Activated CD8-positive, alpha-beta memory T cell treated with anti-CD3 and anti-CD28 coated beads for 36 hours (primary cell): ENCODE measurements around the gene LPIN1. TPM values are rescaled to one million over a fixed set of nuclear protein-coding genes. Genes with fewer than 3 reads are reported as not detected.

Experiments
- CTCF ChIA-PET: fragments of 350-600 bp; sonication (Branson Sonifier 250); formaldehyde crosslinking; loops from one replicate; lab custom pipeline; 2021; ENCODE audit warnings: antibody characterized with exemption; lab: Charles Lee
- POLR2A ChIA-PET: fragments of 350-600 bp; sonication (Branson Sonifier 250); formaldehyde crosslinking; loops from one replicate; lab custom pipeline; 2021; ENCODE audit warnings: antibody characterized with exemption; lab: Charles Lee
- total RNA-seq, 2 experiments: library from RNA; stranded (reverse); gene quantifications; one replicate each; pipeline ENCODE4 v1.2.3, GENCODE V29; 2021

Gene LPIN1, protein sequence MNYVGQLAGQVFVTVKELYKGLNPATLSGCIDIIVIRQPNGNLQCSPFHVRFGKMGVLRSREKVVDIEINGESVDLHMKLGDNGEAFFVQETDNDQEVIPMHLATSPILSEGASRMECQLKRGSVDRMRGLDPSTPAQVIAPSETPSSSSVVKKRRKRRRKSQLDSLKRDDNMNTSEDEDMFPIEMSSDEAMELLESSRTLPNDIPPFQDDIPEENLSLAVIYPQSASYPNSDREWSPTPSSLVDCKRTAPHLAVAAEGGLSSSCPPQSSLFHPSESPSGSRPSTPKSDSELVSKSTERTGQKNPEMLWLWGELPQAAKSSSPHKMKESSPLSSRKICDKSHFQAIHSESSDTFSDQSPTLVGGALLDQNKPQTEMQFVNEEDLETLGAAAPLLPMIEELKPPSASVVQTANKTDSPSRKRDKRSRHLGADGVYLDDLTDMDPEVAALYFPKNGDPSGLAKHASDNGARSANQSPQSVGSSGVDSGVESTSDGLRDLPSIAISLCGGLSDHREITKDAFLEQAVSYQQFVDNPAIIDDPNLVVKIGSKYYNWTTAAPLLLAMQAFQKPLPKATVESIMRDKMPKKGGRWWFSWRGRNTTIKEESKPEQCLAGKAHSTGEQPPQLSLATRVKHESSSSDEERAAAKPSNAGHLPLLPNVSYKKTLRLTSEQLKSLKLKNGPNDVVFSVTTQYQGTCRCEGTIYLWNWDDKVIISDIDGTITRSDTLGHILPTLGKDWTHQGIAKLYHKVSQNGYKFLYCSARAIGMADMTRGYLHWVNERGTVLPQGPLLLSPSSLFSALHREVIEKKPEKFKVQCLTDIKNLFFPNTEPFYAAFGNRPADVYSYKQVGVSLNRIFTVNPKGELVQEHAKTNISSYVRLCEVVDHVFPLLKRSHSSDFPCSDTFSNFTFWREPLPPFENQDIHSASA
- 10 to 100 TPM; 34.3 to 36.7 TPM for total RNA-seq

DNA sequence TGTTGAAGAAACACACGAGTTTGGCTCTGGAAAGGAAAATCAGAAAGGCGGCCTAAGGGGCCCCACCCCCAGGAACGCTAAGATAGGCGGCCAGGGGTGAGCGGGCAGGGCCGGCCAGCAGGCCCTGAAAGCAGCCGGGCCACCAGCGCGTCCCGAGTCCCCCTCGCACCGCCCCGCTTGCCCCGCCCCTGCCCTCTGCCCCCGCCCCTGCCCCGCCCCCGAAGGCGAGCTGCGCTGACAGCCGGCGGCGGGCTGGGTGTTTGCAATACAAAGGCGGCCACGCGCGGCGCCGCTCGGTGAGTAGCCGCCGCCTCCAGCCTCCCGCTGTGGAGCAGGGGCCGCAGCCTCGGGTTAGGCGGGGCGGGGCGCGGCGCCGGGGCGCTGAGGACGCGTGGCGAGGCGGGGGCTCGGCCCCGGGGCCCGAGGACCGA is at the start of gene LPIN1:
LPIN1 (plus strand) TSS at position 257 of the 431 bp plus-strand sequence. CDS start 18,910 bp downstream, outside the sequence.
- ChIA-PET CTCF (interaction anchor here (1.2 to 3.7 kb wide), 6 partner anchors 8 to 57 kb away, joined by 4 to 13 read pairs (median 6); no protein-coding TSS in a partner anchor), POLR2A (no interaction called here)

DNA sequence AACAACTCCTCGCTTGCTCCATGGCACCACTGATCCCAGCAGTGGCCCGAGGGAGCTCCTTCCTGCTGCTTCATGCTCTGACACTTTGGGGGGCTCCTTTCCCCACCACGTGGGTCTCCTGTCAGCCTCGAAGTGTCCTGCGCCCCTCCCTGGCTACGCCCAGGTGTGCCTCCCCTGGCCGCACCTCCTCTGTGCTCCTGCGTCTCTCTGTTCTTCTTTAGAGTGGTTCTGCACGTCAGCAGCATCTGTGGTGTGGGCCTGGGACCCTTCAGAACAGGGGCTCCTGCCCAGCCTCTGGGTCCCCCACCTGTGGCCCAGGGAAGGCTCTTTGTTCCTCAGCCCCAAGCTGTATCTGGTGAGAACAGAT is 49.7 kb upstream of the LPIN1 start:
- CTCF ChIA-PET = interaction anchor here (0.9 to 1.3 kb wide), 3 partner anchors 82 to 88 kb away, joined by 3 to 5 read pairs (median 3); no protein-coding TSS in a partner anchor
- POLR2A ChIA-PET = no interaction called here

DNA sequence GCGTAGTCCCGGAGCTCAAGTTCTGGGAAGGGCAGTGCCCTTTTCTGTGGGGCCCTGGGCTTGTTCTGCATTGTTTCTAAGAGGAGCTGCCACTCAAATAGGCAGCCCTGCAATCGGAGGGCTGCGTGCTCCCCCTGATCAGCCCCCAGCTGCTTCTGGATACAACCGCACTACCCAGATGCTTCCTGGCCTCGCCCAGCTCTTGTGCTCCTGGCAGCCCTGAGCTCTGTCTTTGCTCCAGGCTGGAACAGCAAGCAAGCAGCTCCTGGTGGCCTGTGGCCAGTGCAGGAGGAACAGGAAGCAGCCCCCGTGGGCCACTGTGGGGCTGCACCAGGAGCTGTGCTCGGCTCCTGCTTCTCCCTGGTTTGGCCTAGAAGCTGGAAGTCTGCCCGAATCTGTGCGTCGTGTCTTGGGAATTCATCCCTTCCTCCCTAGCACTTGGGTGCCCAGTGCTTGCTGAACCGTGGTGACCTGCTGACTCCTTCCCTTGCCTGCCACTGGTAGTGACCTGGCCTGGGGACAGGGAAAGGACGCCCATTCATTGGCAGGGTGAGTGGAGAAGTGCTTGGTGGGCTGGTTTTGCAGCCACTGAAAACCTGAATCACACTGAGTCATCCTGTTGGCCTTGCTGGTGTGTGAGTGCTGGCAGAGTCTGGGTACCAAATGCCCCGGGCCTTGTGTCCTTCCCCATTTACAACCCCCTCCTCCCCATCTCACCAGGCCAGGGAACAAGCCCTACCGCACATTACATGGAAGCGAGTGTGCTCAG is 49.1 kb upstream of the LPIN1 start:
- ChIA-PET POLR2A (no interaction called here), CTCF (interaction anchor here (0.9 to 1.3 kb wide), 3 partner anchors 81 to 87 kb away, joined by 3 to 5 read pairs (median 3); no protein-coding TSS in a partner anchor)

DNA sequence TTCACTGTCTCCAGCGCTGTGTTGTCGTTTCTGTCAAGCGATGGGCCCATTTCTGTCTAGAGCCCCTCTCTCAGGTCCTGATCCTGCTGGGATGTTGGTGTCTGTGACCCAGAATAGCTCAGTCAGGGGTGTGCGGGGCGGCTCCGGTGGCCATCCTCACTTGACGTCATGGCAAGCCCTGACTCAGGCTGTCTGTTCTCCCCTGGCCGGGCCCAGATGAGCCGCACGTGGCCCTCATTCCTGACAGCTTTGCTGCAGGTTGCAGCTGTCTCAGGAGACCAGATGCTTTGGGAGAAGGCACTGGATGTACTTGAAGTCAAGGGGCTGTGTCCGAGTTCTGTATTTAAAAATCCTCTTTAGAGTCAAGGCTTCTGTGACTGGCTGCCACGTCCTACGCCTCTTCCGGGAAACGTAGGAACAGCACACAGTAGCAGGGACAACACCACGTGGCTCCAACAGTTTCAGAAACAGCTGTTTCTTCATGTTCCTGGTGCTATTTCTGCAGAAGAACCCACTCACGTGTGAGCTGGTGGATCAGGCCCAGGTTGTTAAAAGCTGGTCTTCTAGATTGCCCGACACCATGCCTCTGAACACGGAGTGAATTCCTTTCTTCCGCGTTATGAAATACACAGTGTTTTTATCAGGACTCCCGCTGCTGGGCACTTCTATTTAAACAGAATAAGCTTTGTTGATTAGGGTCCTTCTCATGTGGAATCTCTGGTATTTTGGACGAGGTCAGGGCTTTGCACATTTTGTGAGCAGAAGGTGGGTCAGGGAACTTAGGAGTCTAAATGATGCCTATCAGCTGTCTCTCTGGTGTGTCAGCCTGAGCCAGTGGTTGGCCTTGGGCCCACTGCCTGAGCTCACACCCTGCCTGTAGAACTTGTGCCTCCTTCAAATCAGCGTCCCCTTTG is 48.2 kb upstream of the LPIN1 start:
- ChIA-PET CTCF (interaction anchor here (1.0 to 1.2 kb wide), 2 partner anchors 81 to 86 kb away, joined by 3 to 4 read pairs; no protein-coding TSS in a partner anchor), POLR2A (no interaction called here)

DNA sequence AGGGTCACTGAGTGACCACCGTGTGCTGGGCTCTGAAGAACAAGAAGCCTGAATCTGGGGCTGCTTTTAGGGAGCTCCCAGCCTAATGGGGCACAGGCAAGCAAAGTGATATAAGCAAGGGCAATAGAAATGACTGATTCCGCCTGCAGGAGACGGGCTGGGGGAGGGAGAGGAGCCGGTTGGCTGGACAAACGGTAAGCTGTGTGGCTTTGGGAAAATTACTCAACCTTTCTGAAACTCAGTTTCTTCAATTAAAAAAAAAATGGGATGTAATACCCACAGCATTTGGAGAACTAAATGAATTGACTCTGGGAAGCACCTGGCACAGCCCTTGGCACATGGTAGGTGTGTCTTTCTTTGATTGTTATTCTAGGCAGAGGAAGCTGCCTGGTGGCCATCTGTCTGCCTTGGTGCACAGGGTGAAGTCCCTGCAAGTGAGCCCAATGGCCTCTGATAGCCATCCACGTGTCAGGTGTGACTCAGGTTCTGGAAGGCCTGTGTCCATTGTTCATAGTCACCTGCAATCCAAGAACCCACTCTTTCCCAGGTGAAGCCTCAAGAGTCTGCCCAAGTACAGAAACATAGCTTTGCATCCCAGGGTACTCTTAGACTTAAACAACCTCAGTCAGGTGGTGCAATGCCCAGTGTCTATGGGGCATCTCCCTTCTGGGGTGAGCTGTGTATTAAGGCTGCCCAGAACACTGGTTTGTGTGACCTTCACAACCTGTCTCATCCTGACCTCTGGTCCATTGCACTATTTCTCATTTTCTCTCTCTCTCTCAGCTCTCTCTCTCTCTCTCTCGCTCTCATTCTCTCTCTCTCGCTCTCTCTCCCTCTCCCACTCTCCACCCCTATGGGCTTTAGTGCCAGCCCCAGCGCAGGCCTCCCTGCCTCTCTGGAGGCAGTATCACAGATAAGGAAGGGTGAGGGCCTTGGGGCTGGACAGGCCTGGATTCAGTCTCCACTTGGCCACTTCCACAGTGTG is 46.5 kb upstream of the LPIN1 start:
- ChIA-PET CTCF (no interaction called here), POLR2A (no interaction called here)

DNA sequence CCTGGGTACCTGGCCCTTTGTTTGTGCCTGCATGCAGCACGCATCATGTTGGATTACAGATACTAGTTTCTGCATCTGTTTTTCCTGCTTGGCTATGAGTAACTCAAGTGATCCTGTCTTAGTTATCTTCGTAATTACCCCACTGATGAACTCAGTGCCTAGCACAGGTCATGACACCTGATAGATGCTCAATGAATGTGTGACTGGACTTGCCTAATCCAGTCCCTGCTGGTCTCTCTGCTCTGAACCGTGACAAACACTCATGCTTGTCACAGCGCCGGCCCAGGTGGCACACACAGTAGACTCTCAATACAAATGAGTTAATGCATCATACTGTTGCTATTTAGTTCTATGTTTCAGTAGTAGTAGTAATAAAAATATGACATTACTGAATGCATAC is 45.2 kb upstream of the LPIN1 start:
- ChIA-PET CTCF (no interaction called here), POLR2A (no interaction called here)

DNA sequence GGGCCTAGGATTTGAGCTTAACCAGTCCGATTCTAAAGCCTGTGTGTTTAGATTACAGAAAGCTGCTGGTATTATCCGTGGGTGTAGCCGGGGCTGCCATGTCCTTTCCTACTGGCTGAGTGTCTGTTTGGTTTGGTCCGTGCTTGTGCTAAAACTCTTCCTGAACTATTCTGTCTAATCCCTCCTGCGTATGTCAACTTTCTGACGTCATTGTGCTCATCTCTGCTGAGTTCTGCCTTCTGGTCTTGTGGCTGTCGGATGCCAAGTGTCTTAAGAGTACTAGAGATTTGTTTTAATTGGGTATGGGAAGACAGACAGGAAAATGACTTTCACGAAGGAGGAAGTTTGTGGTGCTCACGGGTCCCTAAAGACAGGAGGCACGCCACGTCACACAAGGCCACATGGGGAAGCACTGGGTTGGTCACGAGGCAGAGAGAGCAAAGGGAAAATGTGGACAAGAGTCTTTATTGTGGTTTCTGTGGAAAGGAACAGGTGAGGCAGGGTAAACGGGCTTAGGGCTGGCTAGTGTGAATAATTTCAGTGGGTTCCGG is 44.6 kb upstream of the LPIN1 start:
- ChIA-PET CTCF (no interaction called here), POLR2A (no interaction called here)

DNA sequence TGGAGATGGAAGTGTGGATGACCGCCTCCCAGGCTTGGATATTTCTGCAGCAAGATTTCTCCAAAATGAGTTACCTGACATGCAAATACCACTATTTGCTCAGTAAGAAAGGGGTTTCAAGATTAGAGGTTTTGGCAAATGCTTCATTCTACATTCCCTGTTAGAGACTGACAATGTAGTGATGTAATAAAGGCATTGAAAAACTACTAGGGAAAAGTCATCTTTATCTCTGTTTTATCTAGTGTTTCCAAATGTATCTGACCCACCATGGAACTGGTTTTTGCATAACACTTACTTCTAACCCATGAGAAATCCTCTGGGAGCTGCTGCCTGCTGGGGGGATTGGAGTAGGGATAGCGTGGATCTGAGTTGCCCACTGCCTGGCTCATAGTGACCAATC is 43.5 kb upstream of the LPIN1 start:
- ChIA-PET POLR2A (no interaction called here), CTCF (no interaction called here)

DNA sequence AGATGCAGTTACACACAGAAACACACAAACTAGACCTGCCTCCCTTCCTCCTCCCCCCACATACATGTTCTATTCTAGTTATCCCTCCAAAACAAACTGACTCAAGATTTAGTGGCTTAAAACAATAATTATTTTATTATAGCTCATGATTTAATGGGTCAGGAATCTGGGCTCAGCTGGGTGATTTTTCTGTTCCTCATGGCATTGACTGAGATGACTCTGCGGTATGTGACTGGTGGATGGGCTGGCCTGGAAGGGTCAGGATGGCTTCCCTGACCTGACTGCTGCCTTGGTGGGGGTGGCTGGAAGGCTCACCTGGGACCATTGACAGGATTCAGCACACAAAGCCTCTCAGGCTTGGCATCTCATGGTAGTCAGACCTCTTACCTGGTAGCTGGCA is 42.7 kb upstream of the LPIN1 start:
- CTCF ChIA-PET = no interaction called here
- POLR2A ChIA-PET = no interaction called here

DNA sequence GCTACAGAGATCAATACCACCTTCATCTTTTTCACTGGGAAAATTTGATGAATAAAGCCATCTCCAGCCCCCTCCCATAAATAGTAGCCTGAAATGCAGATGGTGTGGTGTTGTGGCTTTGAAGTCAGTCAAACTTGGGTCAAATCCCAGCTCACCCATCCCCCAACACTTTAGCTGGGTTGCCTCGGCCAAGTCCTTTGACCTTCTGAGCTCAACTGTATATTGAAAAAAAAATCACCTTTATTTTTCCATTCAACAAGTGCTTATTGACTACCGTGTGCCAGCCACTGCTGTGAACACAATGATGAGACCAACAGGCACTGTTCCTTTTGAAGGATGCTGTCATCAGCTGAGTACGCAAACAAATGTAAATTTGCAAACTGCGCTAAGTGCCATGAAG is 41.4 kb upstream of the LPIN1 start:
- ChIA-PET POLR2A (no interaction called here), CTCF (interaction anchor here (0.6 to 1.4 kb wide), 2 partner anchors 12 to 24 kb away, joined by 3 to 4 read pairs; no protein-coding TSS in a partner anchor)

DNA sequence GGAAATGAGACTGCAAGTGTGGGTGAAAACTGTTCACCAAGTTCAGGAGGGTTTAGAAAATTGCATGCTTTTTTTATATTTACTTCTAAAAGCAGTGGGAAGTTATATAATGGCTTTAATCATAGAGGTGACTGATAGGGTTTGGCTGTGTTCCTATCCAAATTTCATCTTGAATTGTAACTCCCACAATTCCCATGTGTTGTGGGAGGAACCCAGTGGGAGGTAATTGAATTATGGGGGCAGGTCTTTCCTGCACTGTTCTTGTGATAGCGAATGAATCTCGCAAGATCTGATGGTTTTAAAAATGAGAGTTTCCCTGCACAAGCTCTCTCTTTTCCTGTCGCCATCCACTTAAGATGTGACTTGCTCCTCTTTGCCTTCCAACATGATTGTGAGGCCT is 40.7 kb upstream of the LPIN1 start:
- POLR2A ChIA-PET = no interaction called here
- CTCF ChIA-PET = interaction anchor here (1.4 to 2.3 kb wide), 3 partner anchors 13 to 24 kb away, joined by 3 to 10 read pairs (median 4); no protein-coding TSS in a partner anchor

DNA sequence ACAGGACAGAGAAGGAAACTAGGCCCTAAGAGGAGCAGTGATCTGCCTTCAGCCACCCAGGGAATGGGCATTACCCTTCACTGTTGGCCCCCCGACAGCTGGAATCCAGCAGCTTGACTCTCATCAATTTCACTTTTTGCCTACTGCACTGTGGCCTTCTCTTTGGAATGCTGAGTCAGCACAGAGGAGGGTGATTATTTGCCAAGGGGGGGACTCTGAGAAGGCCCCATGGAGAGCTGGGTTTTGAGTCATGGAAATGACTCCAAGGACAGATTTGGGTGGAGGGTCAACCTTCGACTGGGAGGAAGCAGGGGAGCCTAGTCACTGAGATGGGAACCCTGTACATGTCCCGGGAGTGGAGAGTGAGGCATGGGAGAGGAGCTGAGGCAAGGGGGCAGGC is 38.3 kb upstream of the LPIN1 start:
- POLR2A ChIA-PET = no interaction called here
- CTCF ChIA-PET = interaction anchor here (1.3 to 2.3 kb wide), 2 partner anchors 15 to 27 kb away, joined by 3 to 10 read pairs; no protein-coding TSS in a partner anchor

DNA sequence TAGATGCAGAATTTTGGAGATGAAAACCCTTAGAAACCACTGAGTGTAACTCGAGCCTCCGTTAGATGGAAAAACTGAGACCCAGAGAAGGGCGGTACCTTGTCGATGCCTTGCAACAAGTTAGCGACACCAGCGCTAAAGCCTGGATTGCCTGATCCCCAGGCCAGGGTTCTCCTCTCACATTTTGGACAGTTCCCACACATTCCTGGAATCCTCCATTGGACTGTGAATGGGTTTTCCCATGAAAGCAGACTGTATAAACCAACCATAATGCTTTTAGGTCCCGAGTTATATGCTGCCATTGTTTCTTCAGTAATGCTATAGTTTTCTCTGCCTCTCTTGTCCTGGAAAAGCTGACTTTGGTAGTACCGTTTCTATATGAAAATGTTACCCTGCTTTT is 37.1 kb upstream of the LPIN1 start:
- ChIA-PET POLR2A (no interaction called here), CTCF (interaction anchor here (0.8 kb wide), 1 partner anchor 13 kb away, joined by 3 read pairs; no protein-coding TSS in a partner anchor)

DNA sequence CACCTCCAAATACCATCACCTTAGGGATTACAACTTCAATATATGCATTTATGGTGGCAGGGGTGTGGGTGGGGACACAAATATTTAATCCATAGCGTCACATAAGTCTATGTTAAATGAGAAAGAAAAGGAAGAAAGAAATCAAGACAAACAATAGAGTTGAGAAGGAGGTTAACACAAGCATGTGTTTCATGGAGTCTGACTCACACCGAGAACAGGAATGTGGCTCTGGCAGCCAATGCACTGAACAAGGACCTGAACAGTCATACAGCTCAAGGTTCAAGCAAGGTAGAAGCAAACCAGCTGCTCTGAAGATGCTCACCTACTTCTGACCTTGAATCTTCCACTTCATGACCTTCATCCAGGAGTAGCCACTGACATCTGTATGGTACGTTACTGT is 36.2 kb upstream of the LPIN1 start:
- ChIA-PET CTCF (interaction anchor here (0.9 kb wide), 1 partner anchor 34 kb away, joined by 3 read pairs; no protein-coding TSS in a partner anchor), POLR2A (no interaction called here)

DNA sequence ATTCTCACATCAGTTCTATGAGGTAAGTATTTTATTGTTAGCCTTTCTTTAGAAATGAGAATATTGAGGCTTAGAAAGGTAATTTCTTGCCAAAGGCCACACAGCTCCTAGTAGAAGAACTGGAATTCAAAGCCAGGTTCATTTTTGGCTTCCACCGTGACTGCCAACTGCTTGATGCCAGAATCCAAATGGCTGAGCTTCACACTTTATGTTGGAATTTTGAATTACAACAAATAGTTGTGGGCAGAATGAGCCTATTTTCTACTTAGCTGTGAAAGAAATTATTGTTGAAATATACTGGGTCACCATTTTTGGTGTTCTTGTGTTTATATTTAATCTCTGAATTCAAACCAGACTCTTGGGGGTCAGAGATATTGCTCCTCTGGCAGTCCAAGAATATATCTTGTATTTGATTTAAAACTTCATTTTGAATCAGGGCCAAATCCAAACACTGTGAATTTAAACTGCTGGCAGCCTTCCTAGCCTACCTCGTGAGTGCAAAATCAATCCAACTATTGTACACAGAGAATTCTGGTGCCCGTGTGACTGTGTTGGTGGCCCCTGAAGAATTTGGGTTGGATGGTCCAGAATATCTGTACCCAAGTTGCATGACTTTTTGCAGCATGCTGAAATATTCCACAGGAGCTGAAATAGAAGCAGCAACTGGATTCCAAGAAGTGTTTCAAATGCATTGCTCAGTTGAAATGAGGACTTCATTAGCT is 35.6 kb upstream of the LPIN1 start:
- ChIA-PET CTCF (interaction anchor here (0.9 kb wide), 1 partner anchor 33 kb away, joined by 3 read pairs; no protein-coding TSS in a partner anchor), POLR2A (no interaction called here)

DNA sequence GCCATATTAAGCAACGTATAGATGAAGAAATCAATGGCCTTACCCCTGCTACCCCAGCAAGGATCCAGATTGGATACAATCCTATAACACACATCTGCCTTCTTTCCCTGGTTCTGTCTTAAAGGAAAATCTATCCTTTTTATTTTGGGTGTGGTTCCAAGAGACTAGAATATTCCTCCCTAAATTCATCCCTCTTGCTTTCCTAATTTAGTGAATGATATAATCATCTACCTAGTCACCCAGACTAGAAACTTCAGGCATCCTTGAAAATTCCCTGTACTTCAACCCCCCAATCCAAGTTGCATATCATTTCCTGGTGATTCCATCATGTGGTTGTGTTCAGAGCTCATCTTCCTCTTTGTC is 35.1 kb upstream of the LPIN1 start:
- POLR2A ChIA-PET = no interaction called here
- CTCF ChIA-PET = no interaction called here
